ENCODE measurements around the gene CNGA1.
"Not testable (repeated sequence)": the region's sequence is repeated elsewhere in the genome, so short reads cannot be mapped to it uniquely, and the experiment has no call there.

The CNGA1 gene

GRCh38 chr4:47926667-47927258 lies 89.7 kb downstream of the CNGA1 start:
- H3K9me3 ChIP-seq (ENCODE audit: insufficient read depth, low read depth, low read length): no peaks in the 10 kb centered on the region
- no peak overlapping the region for H3K9ac ChIP-seq (ENCODE audit: low read depth, low read length)
- 27% methylated on average over 15 of the region's 15 CpGs for WGBS
- H3K4me1 ChIP-seq (ENCODE audit: insufficient read depth, low read length): peaks cover 7% of the 10 kb centered on the region; the same call in 1 of the 2 replicates
- no peak overlapping the region for H3K27ac ChIP-seq (ENCODE audit: low read depth, low read length)
- no peaks in the 10 kb centered on the region for H3K27me3 ChIP-seq (ENCODE audit: insufficient read depth, low read length)
- peak overlapping the region; percentile 40 for H3K4me3 ChIP-seq (ENCODE audit: low read length)
- no peaks in the 10 kb centered on the region for H3K36me3 ChIP-seq (ENCODE audit: insufficient read depth, low read length)

DNA sequence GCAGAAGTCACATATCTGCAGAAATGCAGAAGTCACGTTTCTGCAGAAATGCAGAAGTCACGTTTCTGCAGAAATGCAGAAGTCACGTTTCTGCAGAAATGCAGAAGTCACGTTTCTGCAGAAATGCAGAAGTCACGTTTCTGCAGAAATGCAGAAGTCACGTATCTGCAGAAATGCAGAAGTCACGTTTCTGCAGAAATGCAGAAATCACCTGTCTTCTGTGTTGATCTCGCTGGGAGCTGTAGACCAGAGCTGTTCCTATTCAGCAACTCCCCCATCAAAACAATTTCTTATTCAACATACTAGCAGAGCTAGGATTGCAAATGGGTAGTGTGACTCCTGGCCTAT lies 93.2 kb downstream of the CNGA1 start:
- not testable (repeated sequence) for H3K27ac ChIP-seq (ENCODE audit: low read depth, low read length); H3K27me3 ChIP-seq (ENCODE audit: insufficient read depth, low read length); H3K36me3 ChIP-seq (ENCODE audit: insufficient read depth, low read length); H3K4me3 ChIP-seq (ENCODE audit: low read length); H3K4me1 ChIP-seq (ENCODE audit: insufficient read depth, low read length); H3K9me3 ChIP-seq (ENCODE audit: insufficient read depth, low read depth, low read length); H3K9ac ChIP-seq (ENCODE audit: low read depth, low read length)
- 87% methylated on average over 7 of the region's 8 CpGs for WGBS

DNA sequence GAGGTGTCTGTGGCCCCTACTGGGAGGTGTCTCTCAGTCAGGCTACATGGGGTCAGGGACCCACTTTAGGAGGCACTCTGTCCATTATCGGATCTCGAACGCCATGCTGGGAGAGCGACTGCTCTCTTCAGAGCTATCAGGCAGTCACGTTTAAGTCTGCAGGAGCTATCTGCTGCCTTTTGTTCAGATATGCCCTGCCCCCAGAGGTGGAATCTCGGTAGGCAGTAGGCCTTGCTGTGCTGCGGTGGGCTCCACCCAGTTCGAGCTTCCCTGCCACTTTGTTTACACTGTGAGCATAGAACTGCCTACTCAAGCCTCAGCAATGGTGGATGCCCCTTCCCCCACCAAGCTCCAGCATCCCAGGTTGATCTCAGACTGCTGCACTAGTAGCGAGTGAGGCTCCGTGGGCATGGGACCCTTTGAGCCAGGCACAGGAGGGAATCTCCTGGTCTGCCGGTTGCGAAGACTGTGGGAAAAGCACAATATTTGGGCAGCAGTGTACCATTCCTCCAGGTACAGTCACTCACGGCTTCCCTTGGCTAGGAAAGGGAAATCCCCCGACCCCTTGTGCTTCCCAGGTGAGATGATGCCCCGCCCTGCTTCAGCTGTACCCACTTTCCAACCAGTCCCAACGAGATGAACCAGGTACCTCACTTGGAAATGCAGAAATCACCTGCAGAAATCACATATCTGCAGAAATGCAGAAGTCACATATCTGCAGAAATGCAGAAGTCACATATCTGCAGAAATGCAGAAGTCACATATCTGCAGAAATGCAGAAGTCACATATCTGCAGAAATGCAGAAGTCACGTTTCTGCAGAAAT lies 93.8 kb downstream of the CNGA1 start:
- H3K4me3 ChIP-seq (ENCODE audit: low read length); H3K27ac ChIP-seq (ENCODE audit: low read depth, low read length); H3K9me3 ChIP-seq (ENCODE audit: insufficient read depth, low read depth, low read length); H3K36me3 ChIP-seq (ENCODE audit: insufficient read depth, low read length); H3K9ac ChIP-seq (ENCODE audit: low read depth, low read length); H3K27me3 ChIP-seq (ENCODE audit: insufficient read depth, low read length); H3K4me1 ChIP-seq (ENCODE audit: insufficient read depth, low read length): not testable (repeated sequence)
- WGBS: 67% methylated on average over 17 of the region's 17 CpGs

DNA sequence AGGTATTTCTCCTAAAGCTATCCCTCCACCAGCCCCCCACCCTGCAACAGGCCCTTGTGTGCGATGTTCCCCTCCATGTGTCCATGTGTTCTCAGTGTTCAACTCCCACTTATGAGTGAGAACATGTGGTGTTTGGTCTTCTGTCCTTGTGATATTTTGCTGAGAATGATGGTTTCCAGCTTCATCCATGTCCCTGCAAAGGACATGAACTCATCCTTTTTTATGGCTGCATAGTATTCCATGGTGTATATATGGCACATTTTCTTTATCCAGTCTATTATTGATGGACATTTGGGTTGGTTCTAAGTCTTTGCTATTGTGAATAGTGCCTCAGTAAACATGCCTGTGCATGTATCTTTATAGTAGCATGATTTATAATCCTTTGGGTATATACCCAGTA lies 99.3 kb downstream of the CNGA1 start:
- not testable (repeated sequence) for H3K9me3 ChIP-seq (ENCODE audit: insufficient read depth, low read depth, low read length); H3K36me3 ChIP-seq (ENCODE audit: insufficient read depth, low read length); H3K9ac ChIP-seq (ENCODE audit: low read depth, low read length); H3K27ac ChIP-seq (ENCODE audit: low read depth, low read length); H3K4me3 ChIP-seq (ENCODE audit: low read length); H3K4me1 ChIP-seq (ENCODE audit: insufficient read depth, low read length); H3K27me3 ChIP-seq (ENCODE audit: insufficient read depth, low read length)
- 90% methylated on average over 1 of the region's 1 CpG for WGBS

DNA sequence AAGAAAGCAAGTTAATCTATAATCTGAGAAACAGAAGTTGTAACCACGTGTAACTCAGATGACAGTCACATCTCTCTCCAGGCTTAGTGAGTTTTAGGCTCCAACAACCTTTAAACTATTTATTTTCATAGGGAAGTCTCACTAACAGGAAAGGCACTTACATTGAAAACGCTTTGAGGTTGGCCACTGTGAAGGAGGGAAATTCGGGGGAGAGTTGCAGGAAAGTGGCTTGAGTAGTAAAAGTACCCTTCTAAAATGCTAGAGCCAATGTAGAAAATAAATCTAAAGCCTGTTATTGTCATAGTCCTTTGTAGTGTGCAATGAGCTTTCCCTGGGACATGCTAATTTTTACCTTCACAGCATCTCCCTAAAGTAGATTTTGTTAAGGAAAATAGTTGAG lies 101.1 kb downstream of the CNGA1 start:
- Histone ChIP-seq H3K27me3 (ENCODE audit: insufficient read depth, low read length) (no peaks in the 10 kb centered on the region), H3K9ac (ENCODE audit: low read depth, low read length) (peak overlapping the region; percentile 48; the same call in 1 of the 2 replicates), H3K4me1 (ENCODE audit: insufficient read depth, low read length) (peaks cover 20% of the 10 kb centered on the region; the same call in 1 of the 2 replicates), H3K27ac (ENCODE audit: low read depth, low read length) (no peak overlapping the region), H3K9me3 (ENCODE audit: insufficient read depth, low read depth, low read length) (no peaks in the 10 kb centered on the region), H3K36me3 (ENCODE audit: insufficient read depth, low read length) (peaks cover 19% of the 10 kb centered on the region), H3K4me3 (ENCODE audit: low read length) (peak overlapping the region; percentile 92)
- 51% methylated on average over 3 of the region's 3 CpGs for WGBS

- Histone ChIP-seq H3K36me3 (ENCODE audit: insufficient read depth, low read length) (peaks cover 24% of the 10 kb centered on the region), H3K9ac (ENCODE audit: low read depth, low read length) (peak overlapping the region; percentile 48), H3K4me3 (ENCODE audit: low read length) (peak overlapping the region; percentile 92), H3K9me3 (ENCODE audit: insufficient read depth, low read depth, low read length) (no peaks in the 10 kb centered on the region), H3K27ac (ENCODE audit: low read depth, low read length) (no peak overlapping the region), H3K4me1 (ENCODE audit: insufficient read depth, low read length) (peaks cover 20% of the 10 kb centered on the region; the same call in 1 of the 2 replicates), H3K27me3 (ENCODE audit: insufficient read depth, low read length) (no peaks in the 10 kb centered on the region)
- WGBS: 8% methylated on average over 6 of the region's 6 CpGs
Measured at GRCh38 chr4:47914926-47915237, 101.6 kb downstream of the CNGA1 start.

DNA sequence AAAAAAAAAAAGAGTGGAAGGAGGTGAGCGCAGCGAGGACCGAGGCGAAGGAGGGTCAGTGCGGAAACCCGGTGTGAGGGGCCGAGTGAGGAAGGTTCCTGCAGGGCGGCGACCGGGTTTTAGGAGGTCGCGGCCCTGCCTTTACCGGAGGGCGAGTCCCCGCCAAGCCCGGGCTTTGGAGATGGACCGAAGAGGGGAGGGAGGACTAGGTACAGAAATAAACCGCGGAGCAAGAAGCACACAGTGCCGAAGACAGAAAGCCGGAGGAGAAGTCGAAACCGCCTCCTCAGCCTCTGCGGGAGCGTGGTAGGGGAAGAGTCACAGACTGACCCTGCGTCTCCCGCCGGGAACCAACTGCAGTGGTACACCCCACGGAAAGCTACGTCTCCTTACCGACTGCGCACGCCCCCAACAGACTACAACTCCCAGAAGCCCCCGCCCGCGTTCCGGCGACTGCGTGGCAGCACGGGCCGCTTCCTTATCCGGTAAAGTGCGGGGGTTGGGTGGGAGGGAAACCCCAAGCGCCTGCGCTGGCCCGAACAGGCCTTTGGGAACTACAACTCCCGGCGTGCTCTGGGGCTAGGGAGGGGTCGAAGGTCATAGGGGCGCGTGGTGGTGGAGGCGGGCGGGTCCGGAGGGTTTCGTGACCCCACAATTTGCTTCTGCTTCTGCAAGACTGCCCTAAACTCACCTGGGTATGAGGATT lies 102.1 kb downstream of the CNGA1 start, which contains the start of gene NFXL1:
Gene NFXL1 (minus strand): TSS at position 364 of the 706 bp plus-strand sequence. CDS start 380 bp downstream, outside the sequence.
- Histone ChIP-seq H3K27ac (ENCODE audit: low read depth, low read length) (peak within 1 kb of the TSS; percentile 71), H3K36me3 (ENCODE audit: insufficient read depth, low read length) (peaks cover 27% of the 10 kb centered on the region), H3K4me3 (ENCODE audit: low read length) (peak within 1 kb of the TSS; percentile 92), H3K9me3 (ENCODE audit: insufficient read depth, low read depth, low read length) (no peaks in the 10 kb centered on the region), H3K4me1 (ENCODE audit: insufficient read depth, low read length) (peaks cover 20% of the 10 kb centered on the region; the same call in 1 of the 2 replicates), H3K9ac (ENCODE audit: low read depth, low read length) (peak within 1 kb of the TSS; percentile 92), H3K27me3 (ENCODE audit: insufficient read depth, low read length) (no peaks in the 10 kb centered on the region)
- WGBS: under 1% methylated on average over 55 of the region's 55 CpGs

- H3K4me3 ChIP-seq (ENCODE audit: low read length): peak overlapping the region; percentile 92
- H3K27ac ChIP-seq (ENCODE audit: low read depth, low read length): peak overlapping the region; percentile 71
- peaks cover 32% of the 10 kb centered on the region for H3K36me3 ChIP-seq (ENCODE audit: insufficient read depth, low read length)
- peaks cover 20% of the 10 kb centered on the region; the same call in 1 of the 2 replicates for H3K4me1 ChIP-seq (ENCODE audit: insufficient read depth, low read length)
- H3K9me3 ChIP-seq (ENCODE audit: insufficient read depth, low read depth, low read length): no peaks in the 10 kb centered on the region
- peak overlapping the region; percentile 92 for H3K9ac ChIP-seq (ENCODE audit: low read depth, low read length)
- H3K27me3 ChIP-seq (ENCODE audit: insufficient read depth, low read length): no peaks in the 10 kb centered on the region
- WGBS: under 1% methylated on average over 29 of the region's 29 CpGs
Measured at GRCh38 chr4:47913861-47914219, 102.6 kb downstream of the CNGA1 start.

GRCh38 chr4:47913330-47913729 lies 103.2 kb downstream of the CNGA1 start:
- peak overlapping the region; percentile 92 for H3K9ac ChIP-seq (ENCODE audit: low read depth, low read length)
- peak overlapping the region; percentile 92 for H3K4me3 ChIP-seq (ENCODE audit: low read length)
- peaks cover 20% of the 10 kb centered on the region; the same call in 1 of the 2 replicates for H3K4me1 ChIP-seq (ENCODE audit: insufficient read depth, low read length)
- WGBS: 13% methylated on average over 3 of the region's 4 CpGs
- H3K27me3 ChIP-seq (ENCODE audit: insufficient read depth, low read length): no peaks in the 10 kb centered on the region
- peaks cover 34% of the 10 kb centered on the region for H3K36me3 ChIP-seq (ENCODE audit: insufficient read depth, low read length)
- no peak overlapping the region for H3K27ac ChIP-seq (ENCODE audit: low read depth, low read length)
- H3K9me3 ChIP-seq (ENCODE audit: insufficient read depth, low read depth, low read length): no peaks in the 10 kb centered on the region

DNA sequence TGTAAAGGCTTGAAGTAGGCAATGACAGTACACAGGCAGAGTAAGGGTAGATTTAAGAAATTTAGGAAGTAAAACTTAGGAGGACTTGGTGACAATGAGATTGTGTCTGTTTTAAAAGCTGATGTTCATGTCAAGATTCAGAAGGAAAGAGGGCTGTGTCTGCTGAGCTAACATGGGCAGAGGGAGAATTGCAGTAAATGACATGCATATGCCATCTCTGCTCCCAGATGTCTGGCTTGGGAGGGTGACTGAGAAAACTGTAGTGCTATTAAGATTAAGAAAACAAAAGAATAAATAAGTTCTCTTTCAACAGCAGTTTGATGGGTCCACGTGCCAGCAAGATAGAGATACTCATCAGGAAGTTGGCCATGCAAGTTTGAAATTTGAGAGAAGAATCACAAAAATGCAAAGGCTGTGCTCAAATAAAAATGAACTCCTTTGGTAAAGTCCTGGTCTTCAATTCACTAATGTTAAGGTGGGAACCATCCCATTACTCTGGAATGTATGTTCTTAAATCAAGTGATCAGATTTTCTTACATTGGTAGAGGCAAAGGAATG lies 109.3 kb downstream of the CNGA1 start:
- WGBS: 0% methylated on average over 1 of the region's 1 CpG
- no peak overlapping the region for H3K9ac ChIP-seq (ENCODE audit: low read depth, low read length)
- no peaks in the 10 kb centered on the region for H3K9me3 ChIP-seq (ENCODE audit: insufficient read depth, low read depth, low read length)
- H3K27me3 ChIP-seq (ENCODE audit: insufficient read depth, low read length): no peaks in the 10 kb centered on the region
- H3K36me3 ChIP-seq (ENCODE audit: insufficient read depth, low read length): peaks cover 95% of the 10 kb centered on the region
- H3K27ac ChIP-seq (ENCODE audit: low read depth, low read length): no peak overlapping the region
- H3K4me3 ChIP-seq (ENCODE audit: low read length): no peak overlapping the region
- H3K4me1 ChIP-seq (ENCODE audit: insufficient read depth, low read length): peaks cover 12% of the 10 kb centered on the region; the same call in 1 of the 2 replicates

- Histone ChIP-seq H3K27me3 (ENCODE audit: insufficient read depth, low read length) (no peaks in the 10 kb centered on the region), H3K36me3 (ENCODE audit: insufficient read depth, low read length) (peaks cover 100% of the 10 kb centered on the region), H3K9ac (ENCODE audit: low read depth, low read length) (no peak overlapping the region), H3K27ac (ENCODE audit: low read depth, low read length) (no peak overlapping the region), H3K4me3 (ENCODE audit: low read length) (no peak overlapping the region), H3K9me3 (ENCODE audit: insufficient read depth, low read depth, low read length) (no peaks in the 10 kb centered on the region), H3K4me1 (ENCODE audit: insufficient read depth, low read length) (no peaks in the 10 kb centered on the region)
- 90% methylated on average over 1 of the region's 1 CpG for WGBS
Measured at GRCh38 chr4:47899639-47900038, 116.8 kb downstream of the CNGA1 start.
